ENCODE results near the gene SUCNR1.
A peak's percentile ranks its signal among the peaks of the same experiment; 100 is the strongest.
"Not testable (repeated sequence)": the region's sequence is repeated elsewhere in the genome, so short reads cannot be mapped to it uniquely, and the experiment has no call there.

The SUCNR1 gene

DNA sequence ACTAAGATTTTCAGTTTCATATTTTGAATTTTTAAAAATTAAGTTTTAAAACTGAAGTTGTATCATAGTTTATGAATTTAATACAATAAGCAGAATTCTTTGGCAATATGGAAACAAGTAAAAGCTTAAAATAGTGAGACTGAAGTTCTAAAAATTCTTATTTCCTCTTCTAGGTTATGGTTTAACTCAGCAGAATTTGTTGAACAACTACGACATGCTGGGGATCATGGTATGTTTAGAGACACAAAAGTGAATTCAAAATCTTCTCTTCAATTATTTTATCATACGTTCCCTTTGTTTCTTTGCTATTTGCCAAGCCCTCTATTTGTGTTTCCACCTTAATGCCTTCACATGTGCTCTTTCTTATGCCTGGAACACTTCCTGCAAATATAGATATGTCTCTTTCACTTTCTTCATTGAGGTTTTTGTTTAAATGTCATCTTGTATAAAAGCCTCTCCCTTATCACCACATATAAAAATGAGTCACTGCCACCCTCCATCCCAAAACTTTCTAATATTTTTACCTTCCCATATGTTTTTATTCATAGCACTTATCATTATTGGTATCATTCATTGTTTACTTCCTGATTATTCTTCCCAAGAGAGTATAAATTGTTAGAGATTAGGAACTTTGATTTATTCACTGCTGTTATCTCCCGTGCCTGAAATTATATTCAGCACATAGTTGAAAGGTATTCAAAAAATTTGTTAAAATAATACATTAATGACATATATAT is 6.4 kb downstream of the SUCNR1 start:
- H3K4me3 Mint-ChIP-seq: peak overlapping the region; percentile 14
- H3K27me3 Mint-ChIP-seq: no peaks in the 10 kb centered on the region
- no peak overlapping the region for H3K27ac Mint-ChIP-seq
- H3K9me3 Mint-ChIP-seq: no peaks in the 10 kb centered on the region
- H3K4me1 Mint-ChIP-seq (ENCODE audit: low read depth): peaks cover 29% of the 10 kb centered on the region
- intact Hi-C loops (cut with micrococcal nuclease): loop anchor here (5.0 kb wide), 1 partner anchor 37 kb away; no protein-coding TSS in a partner anchor
- H3K36me3 Mint-ChIP-seq (ENCODE audit: low read depth): peaks cover 68% of the 10 kb centered on the region

DNA sequence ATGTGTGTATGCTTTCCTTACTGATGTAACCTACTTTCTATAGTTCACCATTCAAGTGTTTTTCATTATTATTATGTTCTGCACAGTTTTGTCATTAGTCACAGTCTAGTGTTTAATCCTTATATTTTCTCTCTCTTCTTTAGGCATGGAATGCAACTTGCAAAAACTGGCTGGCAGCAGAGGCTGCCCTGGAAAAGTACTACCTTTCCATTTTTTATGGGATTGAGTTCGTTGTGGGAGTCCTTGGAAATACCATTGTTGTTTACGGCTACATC is 6.9 kb downstream of the SUCNR1 start:
- H3K4me1 Mint-ChIP-seq (ENCODE audit: low read depth): peaks cover 34% of the 10 kb centered on the region
- no peak overlapping the region for H3K27ac Mint-ChIP-seq
- H3K9me3 Mint-ChIP-seq: no peaks in the 10 kb centered on the region
- intact Hi-C loops (cut with micrococcal nuclease): no loop called here
- peak overlapping the region; percentile 27 for H3K4me3 Mint-ChIP-seq
- H3K36me3 Mint-ChIP-seq (ENCODE audit: low read depth): peaks cover 73% of the 10 kb centered on the region
- no peaks in the 10 kb centered on the region for H3K27me3 Mint-ChIP-seq

DNA sequence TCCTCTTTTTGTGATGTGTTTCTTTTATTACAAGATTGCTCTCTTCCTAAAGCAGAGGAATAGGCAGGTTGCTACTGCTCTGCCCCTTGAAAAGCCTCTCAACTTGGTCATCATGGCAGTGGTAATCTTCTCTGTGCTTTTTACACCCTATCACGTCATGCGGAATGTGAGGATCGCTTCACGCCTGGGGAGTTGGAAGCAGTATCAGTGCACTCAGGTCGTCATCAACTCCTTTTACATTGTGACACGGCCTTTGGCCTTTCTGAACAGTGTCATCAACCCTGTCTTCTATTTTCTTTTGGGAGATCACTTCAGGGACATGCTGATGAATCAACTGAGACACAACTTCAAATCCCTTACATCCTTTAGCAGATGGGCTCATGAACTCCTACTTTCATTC is 7.7 kb downstream of the SUCNR1 start:
- no peak overlapping the region for H3K27ac Mint-ChIP-seq
- no peak overlapping the region for H3K4me3 Mint-ChIP-seq
- H3K27me3 Mint-ChIP-seq: no peaks in the 10 kb centered on the region
- H3K4me1 Mint-ChIP-seq (ENCODE audit: low read depth): peaks cover 33% of the 10 kb centered on the region
- H3K36me3 Mint-ChIP-seq (ENCODE audit: low read depth): peaks cover 71% of the 10 kb centered on the region
- intact Hi-C loops (cut with micrococcal nuclease): no loop called here
- H3K9me3 Mint-ChIP-seq: no peaks in the 10 kb centered on the region

DNA sequence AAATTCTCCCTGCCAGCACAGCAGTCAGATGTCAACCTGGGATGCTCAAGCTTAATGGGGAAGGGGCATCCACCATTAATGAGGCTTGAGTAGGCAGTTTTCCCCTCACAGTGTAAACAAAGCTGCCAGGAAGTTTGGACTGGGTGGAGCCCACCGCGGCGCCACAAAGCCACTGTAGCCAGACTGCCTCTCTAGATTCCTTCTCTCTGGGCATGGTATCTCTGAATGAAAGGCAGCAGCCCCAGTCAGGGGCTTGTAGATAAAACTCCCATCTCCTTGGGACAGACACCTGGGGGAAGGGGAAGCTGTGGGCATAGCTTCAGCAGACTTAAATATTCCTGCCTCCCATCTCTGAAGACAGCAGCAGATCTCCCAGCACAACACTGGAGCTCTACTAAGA is 12.0 kb downstream of the SUCNR1 start:
- H3K9me3 Mint-ChIP-seq; intact Hi-C loops (cut with micrococcal nuclease); H3K4me3 Mint-ChIP-seq; H3K27me3 Mint-ChIP-seq: not testable (repeated sequence)
- peaks cover 24% of the 10 kb centered on the region for H3K4me1 Mint-ChIP-seq (ENCODE audit: low read depth)
- H3K27ac Mint-ChIP-seq: peak overlapping the region; percentile 73
- H3K36me3 Mint-ChIP-seq (ENCODE audit: low read depth): peaks cover 55% of the 10 kb centered on the region

DNA sequence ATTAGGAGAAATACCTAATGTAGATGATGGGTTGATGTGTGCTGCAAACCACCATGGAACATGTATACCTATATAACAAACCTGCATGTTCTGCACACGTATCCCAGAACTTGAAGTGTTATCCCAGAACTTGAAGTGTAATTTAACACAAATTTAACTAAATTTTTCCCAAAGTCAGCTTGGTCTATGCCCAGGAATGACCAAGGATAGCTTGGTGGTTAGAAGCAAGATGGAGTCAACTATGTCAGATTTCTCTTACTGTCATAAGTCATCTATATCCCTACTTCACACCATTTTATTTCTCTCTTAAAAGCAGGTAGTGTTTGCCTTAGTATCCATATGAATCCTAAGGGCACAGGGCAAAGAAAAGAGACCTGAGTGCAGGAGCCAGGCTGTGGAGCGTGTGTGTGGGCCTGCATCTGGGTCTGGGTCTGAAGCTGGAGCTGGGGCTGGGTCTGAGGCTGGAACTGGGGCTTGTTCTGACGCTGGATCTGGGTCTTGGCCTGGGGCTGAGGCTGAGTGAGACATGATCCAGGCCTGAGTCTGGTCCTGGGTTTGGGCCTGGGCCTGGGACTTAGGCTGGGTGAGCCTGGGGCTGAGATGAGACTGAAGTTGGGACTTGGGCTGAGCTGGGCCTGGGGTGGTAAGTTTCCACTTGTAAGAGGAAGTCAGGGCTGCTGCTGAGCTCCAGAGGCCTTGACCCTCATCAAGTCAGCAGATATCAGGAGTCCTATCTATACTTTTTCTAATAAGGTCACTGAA is 14.2 kb downstream of the SUCNR1 start:
- H3K27me3 Mint-ChIP-seq; intact Hi-C loops (cut with micrococcal nuclease); H3K27ac Mint-ChIP-seq; H3K4me3 Mint-ChIP-seq; H3K9me3 Mint-ChIP-seq: not testable (repeated sequence)
- Mint-ChIP-seq H3K4me1 (ENCODE audit: low read depth) (peaks cover 30% of the 10 kb centered on the region), H3K36me3 (ENCODE audit: low read depth) (peaks cover 32% of the 10 kb centered on the region)

DNA sequence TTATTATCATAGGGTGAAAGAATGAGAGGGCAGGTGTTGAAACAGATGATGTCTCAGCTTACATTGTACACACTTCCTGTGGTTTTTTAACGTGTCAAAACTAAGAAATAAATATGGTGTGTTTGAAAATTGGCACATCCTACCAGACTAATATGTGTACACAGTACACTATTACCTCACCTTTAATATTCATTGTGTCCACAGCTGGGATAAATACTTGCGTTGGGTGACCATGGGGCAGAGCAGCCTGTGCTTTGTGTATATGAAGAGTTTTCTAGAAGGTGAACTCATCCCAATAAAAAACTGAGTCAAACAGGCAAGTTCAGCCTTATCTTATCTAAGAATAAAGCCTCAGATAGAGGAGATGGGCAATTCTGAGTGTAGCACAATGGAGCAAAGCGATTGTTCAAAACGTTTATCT is 17.3 kb downstream of the SUCNR1 start:
- no peak overlapping the region for H3K27ac Mint-ChIP-seq
- no peak overlapping the region for H3K4me3 Mint-ChIP-seq
- intact Hi-C loops (cut with micrococcal nuclease): no loop called here
- H3K27me3 Mint-ChIP-seq: no peaks in the 10 kb centered on the region
- H3K9me3 Mint-ChIP-seq: no peaks in the 10 kb centered on the region
- H3K4me1 Mint-ChIP-seq (ENCODE audit: low read depth): peaks cover 17% of the 10 kb centered on the region
- peaks cover 1% of the 10 kb centered on the region for H3K36me3 Mint-ChIP-seq (ENCODE audit: low read depth)

DNA sequence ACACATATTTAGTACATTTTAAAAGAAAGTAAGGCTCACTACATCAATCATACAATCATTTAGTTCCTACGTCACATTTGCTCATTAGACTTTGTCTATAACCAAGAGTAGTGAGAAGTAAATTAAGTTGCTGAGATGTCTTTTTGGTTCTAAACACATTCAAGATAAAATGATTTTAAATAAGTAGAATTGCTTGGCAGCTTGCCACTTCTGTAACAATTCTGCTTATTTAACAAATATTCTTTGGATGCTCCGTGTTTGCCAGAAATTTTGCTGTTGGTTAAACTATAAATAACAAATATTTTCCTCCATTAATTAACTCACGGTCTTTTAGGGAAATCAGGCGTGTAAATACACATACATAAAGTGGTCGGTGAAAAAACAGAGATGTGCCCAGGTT is 18.3 kb downstream of the SUCNR1 start:
- Mint-ChIP-seq H3K4me3 (no peak overlapping the region), H3K9me3 (no peaks in the 10 kb centered on the region), H3K27me3 (no peaks in the 10 kb centered on the region), H3K4me1 (ENCODE audit: low read depth) (peaks cover 16% of the 10 kb centered on the region), H3K36me3 (ENCODE audit: low read depth) (no peaks in the 10 kb centered on the region), H3K27ac (no peak overlapping the region)
- intact Hi-C loops (cut with micrococcal nuclease): no loop called here

DNA sequence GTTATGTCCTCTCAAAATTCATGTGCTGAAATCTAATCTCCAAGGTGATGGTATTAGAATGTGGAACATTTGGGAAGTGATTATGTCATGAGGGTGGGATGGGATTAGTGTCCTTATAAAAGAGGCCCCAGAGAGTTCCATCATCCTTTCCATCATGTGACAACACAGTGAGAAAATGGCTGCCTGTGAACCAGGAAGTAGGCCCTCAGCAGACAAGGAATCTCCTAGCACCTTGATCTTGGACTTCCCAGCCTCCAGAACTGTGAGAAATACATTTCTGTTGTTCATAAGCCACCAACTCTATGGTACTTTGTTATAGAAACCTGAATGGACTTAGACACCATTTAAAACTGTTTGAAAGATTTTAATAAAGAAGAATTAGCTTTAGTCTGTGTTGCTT is 20.8 kb downstream of the SUCNR1 start:
- no peaks in the 10 kb centered on the region for H3K9me3 Mint-ChIP-seq
- no peak overlapping the region for H3K27ac Mint-ChIP-seq
- no peaks in the 10 kb centered on the region for H3K36me3 Mint-ChIP-seq (ENCODE audit: low read depth)
- H3K27me3 Mint-ChIP-seq: no peaks in the 10 kb centered on the region
- intact Hi-C loops (cut with micrococcal nuclease): no loop called here
- peaks cover 22% of the 10 kb centered on the region for H3K4me1 Mint-ChIP-seq (ENCODE audit: low read depth)
- no peak overlapping the region for H3K4me3 Mint-ChIP-seq

DNA sequence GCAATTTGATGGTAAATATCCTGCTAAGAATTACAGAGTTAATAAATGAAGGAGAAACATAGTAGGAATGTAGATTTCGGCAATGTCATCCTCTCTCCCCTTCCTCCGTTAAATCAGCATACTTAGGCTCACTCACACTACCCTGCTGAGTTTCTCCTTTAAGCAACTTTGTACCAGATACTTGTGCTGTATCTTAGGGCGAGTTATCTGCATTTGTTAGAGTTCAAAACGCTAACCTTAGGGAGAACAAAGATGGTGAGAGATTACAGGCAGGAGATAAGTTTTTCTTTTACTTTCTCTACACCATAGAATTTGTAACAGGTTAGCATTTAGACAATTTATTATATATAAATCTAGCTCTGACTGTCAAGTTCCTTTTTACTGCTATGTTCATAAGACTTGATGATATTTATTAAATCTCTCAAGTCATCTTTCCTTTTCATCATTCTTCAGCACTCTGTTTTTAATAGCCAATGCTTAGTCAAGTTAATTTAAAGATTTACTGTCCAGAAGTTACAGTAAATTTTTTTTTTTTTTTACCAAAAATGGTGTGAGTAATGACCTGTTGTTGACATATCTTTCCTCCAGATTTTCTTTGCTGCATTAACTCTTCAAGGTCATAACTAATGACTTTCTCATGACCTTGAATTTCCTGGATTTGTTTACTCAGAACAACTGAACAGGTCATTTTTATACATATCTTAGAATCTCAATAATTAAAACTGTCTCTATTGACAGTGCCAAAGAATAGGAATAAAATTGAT is 22.2 kb downstream of the SUCNR1 start:
- Mint-ChIP-seq H3K27ac (no peak overlapping the region), H3K27me3 (no peaks in the 10 kb centered on the region), H3K36me3 (ENCODE audit: low read depth) (no peaks in the 10 kb centered on the region), H3K9me3 (no peaks in the 10 kb centered on the region), H3K4me1 (ENCODE audit: low read depth) (peaks cover 32% of the 10 kb centered on the region), H3K4me3 (no peak overlapping the region)
- intact Hi-C loops (cut with micrococcal nuclease): no loop called here

DNA sequence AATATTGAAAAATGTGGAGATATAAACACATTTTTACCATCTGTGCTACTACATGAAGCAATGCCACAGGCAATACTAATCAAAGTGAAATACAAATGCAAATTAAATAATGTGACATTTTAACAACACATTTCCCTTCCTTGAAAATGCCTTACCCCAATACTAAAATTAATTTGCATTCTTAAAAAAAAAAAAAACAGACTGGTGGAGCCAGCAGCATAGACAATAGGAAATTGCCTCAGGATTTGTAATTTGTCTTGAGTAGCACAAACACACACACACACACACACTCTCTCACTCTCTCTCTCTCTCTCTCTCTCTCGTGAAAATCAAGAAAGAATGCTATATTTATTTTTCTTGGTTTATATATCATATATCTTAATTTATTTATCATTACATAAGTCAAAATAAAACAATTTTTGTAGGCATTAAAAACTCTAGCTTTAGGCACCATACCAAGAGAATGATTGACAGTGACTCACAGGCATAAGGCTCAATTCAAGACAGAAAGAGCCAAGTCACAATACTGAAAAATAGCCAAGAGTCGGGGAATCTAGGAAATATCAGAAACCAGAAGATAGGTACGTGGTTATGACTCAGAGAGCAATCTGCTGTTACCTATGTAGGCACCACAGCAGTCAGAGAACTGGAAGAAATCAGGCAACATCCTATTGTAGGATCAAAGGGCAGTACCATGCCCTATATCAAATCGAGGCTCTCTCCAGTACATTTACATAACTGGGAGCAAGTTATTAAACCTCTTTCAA is 23.0 kb downstream of the SUCNR1 start:
- no peaks in the 10 kb centered on the region for H3K36me3 Mint-ChIP-seq (ENCODE audit: low read depth)
- peaks cover 33% of the 10 kb centered on the region for H3K4me1 Mint-ChIP-seq (ENCODE audit: low read depth)
- no peaks in the 10 kb centered on the region for H3K27me3 Mint-ChIP-seq
- intact Hi-C loops (cut with micrococcal nuclease): no loop called here
- no peak overlapping the region for H3K4me3 Mint-ChIP-seq
- H3K9me3 Mint-ChIP-seq: no peaks in the 10 kb centered on the region
- no peak overlapping the region for H3K27ac Mint-ChIP-seq

DNA sequence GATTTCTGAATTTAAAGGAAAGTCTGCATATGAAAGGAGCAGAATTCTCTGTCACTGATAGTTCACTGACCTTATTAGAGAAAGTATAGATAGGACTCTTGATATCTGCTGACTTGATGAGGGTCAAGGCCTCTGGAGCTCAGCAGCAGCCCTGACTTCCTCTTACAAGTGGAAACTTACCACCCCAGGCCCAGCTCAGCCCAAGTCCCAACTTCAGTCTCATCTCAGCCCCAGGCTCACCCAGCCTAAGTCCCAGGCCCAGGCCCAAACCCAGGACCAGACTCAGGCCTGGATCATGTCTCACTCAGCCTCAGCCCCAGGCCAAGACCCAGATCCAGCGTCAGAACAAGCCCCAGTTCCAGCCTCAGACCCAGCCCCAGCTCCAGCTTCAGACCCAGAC is 24.7 kb downstream of the SUCNR1 start:
- not testable (repeated sequence) for H3K27ac Mint-ChIP-seq

DNA sequence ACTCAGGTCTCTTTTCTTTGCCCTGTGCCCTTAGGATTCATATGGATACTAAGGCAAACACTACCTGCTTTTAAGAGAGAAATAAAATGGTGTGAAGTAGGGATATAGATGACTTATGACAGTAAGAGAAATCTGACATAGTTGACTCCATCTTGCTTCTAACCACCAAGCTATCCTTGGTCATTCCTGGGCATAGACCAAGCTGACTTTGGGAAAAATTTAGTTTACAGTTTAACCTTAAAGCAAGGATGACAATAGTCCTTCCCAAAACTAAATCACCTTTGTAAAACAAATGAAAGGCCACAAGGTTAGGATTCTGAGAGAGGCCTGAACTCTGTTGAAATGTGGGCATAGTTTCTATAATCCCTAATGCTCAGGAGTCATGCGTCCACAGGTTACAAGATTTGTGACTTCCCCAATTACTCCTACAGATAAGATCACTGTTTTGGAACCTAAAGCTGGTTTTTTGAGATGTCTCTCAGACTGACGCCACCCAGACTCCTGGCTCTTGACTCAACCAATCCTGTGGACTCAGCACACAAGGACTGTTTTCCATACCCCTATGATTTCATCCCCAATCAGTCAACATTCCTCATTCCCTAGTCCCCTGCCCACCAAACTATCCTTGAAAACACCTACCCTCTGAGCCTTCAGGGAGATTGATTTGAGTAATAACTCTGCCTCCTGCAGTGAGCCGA is 25.3 kb downstream of the SUCNR1 start:
- H3K27me3 Mint-ChIP-seq; H3K36me3 Mint-ChIP-seq (ENCODE audit: low read depth); intact Hi-C loops (cut with micrococcal nuclease); H3K4me3 Mint-ChIP-seq; H3K9me3 Mint-ChIP-seq: not testable (repeated sequence)
- Mint-ChIP-seq H3K27ac (peak overlapping the region; percentile 17), H3K4me1 (ENCODE audit: low read depth) (peaks cover 48% of the 10 kb centered on the region)

More for the DNA sequence above, 24.7 kb downstream of the SUCNR1 start:
- H3K27me3 Mint-ChIP-seq; intact Hi-C loops (cut with micrococcal nuclease); H3K36me3 Mint-ChIP-seq (ENCODE audit: low read depth); H3K9me3 Mint-ChIP-seq; H3K4me3 Mint-ChIP-seq: not testable (repeated sequence)
- peaks cover 42% of the 10 kb centered on the region for H3K4me1 Mint-ChIP-seq (ENCODE audit: low read depth)

DNA sequence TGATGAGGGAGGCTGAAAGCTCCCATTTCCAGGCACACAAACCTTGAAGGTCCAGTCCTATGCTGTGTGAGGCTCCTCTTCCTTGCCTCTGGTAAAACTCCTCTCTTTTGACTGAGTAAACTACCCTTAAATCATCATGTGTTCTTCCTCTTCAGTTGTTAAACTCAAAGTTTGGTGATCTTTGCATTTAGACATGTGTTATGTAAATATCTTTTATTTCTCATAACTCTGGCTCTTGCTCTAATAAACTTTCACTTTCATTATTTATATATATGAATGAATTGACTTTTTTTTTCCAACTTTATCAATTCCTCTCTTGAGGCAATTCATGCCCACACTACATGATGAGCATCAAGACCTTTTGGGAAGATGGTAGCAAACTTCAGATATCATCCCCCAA is 26.6 kb downstream of the SUCNR1 start:
- Mint-ChIP-seq H3K27me3 (no peaks in the 10 kb centered on the region), H3K27ac (no peak overlapping the region), H3K4me1 (ENCODE audit: low read depth) (peaks cover 61% of the 10 kb centered on the region), H3K36me3 (ENCODE audit: low read depth) (no peaks in the 10 kb centered on the region), H3K9me3 (no peaks in the 10 kb centered on the region), H3K4me3 (no peak overlapping the region)
- intact Hi-C loops (cut with micrococcal nuclease): no loop called here
